HepG2 (cell line): Measurements from ENCODE around the gene NXN. TPM values are rescaled to one million over a fixed set of nuclear protein-coding genes. Genes with fewer than 3 reads are reported as not detected.

Experiments used
- ATAC-seq: fragments of 200-7000 bp; cut with Tn5 transposase; 3 replicates; pipeline ENCODE4 v1.9.1; 2020; ENCODE audit warnings: mild to moderate bottlenecking, moderate library complexity
- BruUV-seq: library from RNA; stranded (reverse); fragments of 400-500 nt; replicated peaks from 2 replicates; lab custom pipeline; 2021; lab: Mats Ljungman, UMichigan
- CTCF ChIA-PET: fragments of 300-600 bp; formaldehyde crosslinking; extraction: SDS; loops from one replicate; lab custom pipeline; 2021; ENCODE audit warnings: low total read pairs, inconsistent platforms, low intra/inter-chr PET ratio; lab: Yijun Ruan, JAX
- POLR2A ChIA-PET: fragments of 350-600 bp; sonication (Branson Sonifier 250); formaldehyde crosslinking; loops from one replicate; lab custom pipeline; 2020; ENCODE audit warnings: antibody characterized with exemption, inconsistent platforms; lab: Yijun Ruan, JAX
- DNase-seq: peaks from one replicate; pipeline ENCODE4 v3.0.0-alpha.2; 2015; ENCODE audit warnings: low spot score
- FAIRE-seq: peaks from 3 replicates; lab custom pipeline; 2011; peaks lifted over from hg19 to GRCh38; lab: Jason Lieb, UNC
- H2AFZ ChIP-seq: one replicate; pipeline ENCODE4 v1.6.1; 2011; ENCODE audit warnings: low read length, inconsistent platforms
- H3K27ac ChIP-seq: fragments of 300-600 bp; 3 replicates; pipeline ENCODE4 v1.8.0; 2011; ENCODE audit warnings: mixed run types, mild to moderate bottlenecking, mixed read lengths, low read length, inconsistent platforms; ENCODE audit not compliant: insufficient read depth; ENCODE audit errors: extremely low read length
- H3K27me3 ChIP-seq, 2 experiments: fragments of 200-600 bp in 1 of 2; 2 replicates in 1 of 2; 3 replicates in 1 of 2; pipeline versions ENCODE4 v1.6.0 to v1.8.0; 2011; ENCODE audit warnings: low read length in 2 of 2, mild to moderate bottlenecking in 2 of 2, moderate library complexity in 2 of 2, inconsistent platforms in 1 of 2; ENCODE audit not compliant: insufficient read depth in 2 of 2, control insufficient read depth in 1 of 2
- H3K36me3 ChIP-seq, 2 experiments: fragments of 200-600 bp in 1 of 2; replicated peaks in 1 of 2; 2 replicates in 1 of 2; 3 replicates in 1 of 2; pipeline versions ENCODE4 v1.5.1 to v1.8.0; 2011; ENCODE audit warnings: low read length in 2 of 2, inconsistent platforms in 1 of 2; ENCODE audit not compliant: insufficient read depth in 2 of 2, control insufficient read depth in 1 of 2
- H3K4me1 ChIP-seq: 2 replicates; pipeline ENCODE4 v1.5.1; 2012; ENCODE audit warnings: low read length, inconsistent platforms; ENCODE audit not compliant: insufficient read depth
- H3K4me2 ChIP-seq: 2 replicates; pipeline ENCODE4 v1.6.0; 2011; ENCODE audit warnings: low read depth, low read length, inconsistent platforms
- H3K4me3 ChIP-seq, 3 experiments: fragments of 200-600 bp in 1 of 3; sonication (generic), shearing (Covaris generic) in 1 of 3; replicated peaks in 1 of 3; 2 replicates each; pipeline ENCODE4 v1.5.1; 2011 to 2016; ENCODE audit warnings: low read length in 3 of 3, inconsistent platforms in 2 of 3, low read depth in 2 of 3, mild to moderate bottlenecking in 2 of 3, control low read depth in 1 of 3, mixed read lengths in 1 of 3; ENCODE audit not compliant: insufficient read depth in 1 of 3
- H3K79me2 ChIP-seq: one replicate; pipeline ENCODE4 v1.6.1; 2011; ENCODE audit warnings: low read length, inconsistent platforms; ENCODE audit not compliant: insufficient read depth
- H3K9ac ChIP-seq: 2 replicates; pipeline ENCODE4 v1.6.0; 2011; ENCODE audit warnings: mild to moderate bottlenecking, low read depth, low read length, inconsistent platforms; ENCODE audit not compliant: insufficient read depth
- H3K9me3 ChIP-seq: 2 replicates; pipeline ENCODE4 v1.5.1; 2012; ENCODE audit warnings: mild to moderate bottlenecking, low read length
- H4K20me1 ChIP-seq: 2 replicates; pipeline ENCODE4 v1.6.0; 2011; ENCODE audit warnings: inconsistent platforms, mild to moderate bottlenecking, low read length, moderate library complexity; ENCODE audit not compliant: insufficient read depth
- ATF7-NPFF ChIP-seq: sonication (generic); formaldehyde crosslinking; IDR thresholded peaks from 2 replicates; pipeline ENCODE4 v1.8.1; 2023; ENCODE audit warnings: mild to moderate bottlenecking, low read depth, missing genetic modification reagents, moderate library complexity
- GZF1 ChIP-seq: sonication (generic); formaldehyde crosslinking; IDR thresholded peaks from 2 replicates; pipeline ENCODE4 v1.5.1; 2020; ENCODE audit warnings: mild to moderate bottlenecking, missing genetic modification reagents
- JUN ChIP-seq: sonication (generic); formaldehyde crosslinking; IDR thresholded peaks from 2 replicates; pipeline ENCODE4 v1.4.0; 2020; ENCODE audit warnings: mild to moderate bottlenecking, missing genetic modification reagents
- KLF11 ChIP-seq: IDR thresholded peaks from 2 replicates; pipeline ENCODE4 v1.6.1; 2016; ENCODE audit warnings: missing compliant biosample characterization
- NFIC ChIP-seq: IDR thresholded peaks from 2 replicates; pipeline ENCODE4 v1.6.1; 2012; ENCODE audit warnings: mild to moderate bottlenecking, low read length, inconsistent platforms
- NPAS2 ChIP-seq: sonication (generic); formaldehyde crosslinking; IDR thresholded peaks from 2 replicates; pipeline ENCODE4 v1.8.0; 2022; ENCODE audit warnings: mild to moderate bottlenecking, missing genetic modification reagents, borderline replicate concordance
- NR2C2 ChIP-seq: sonication (generic); formaldehyde crosslinking; IDR thresholded peaks from 2 replicates; pipeline ENCODE4 v1.4.0; 2020; ENCODE audit warnings: missing genetic modification reagents, mild to moderate bottlenecking, moderate library complexity, borderline replicate concordance
- TAF1 ChIP-seq: sonication (generic); formaldehyde crosslinking; IDR thresholded peaks from 2 replicates; pipeline ENCODE4 v1.4.0; 2020; ENCODE audit warnings: missing genetic modification reagents
- ZNF383 ChIP-seq: sonication (generic); formaldehyde crosslinking; IDR thresholded peaks from 2 replicates; pipeline ENCODE4 v1.4.0; 2020; ENCODE audit warnings: missing genetic modification reagents, mild to moderate bottlenecking, borderline replicate concordance
- ZNF569 ChIP-seq: sonication (generic); formaldehyde crosslinking; IDR thresholded peaks from 2 replicates; pipeline ENCODE4 v1.5.0; 2020; ENCODE audit warnings: mild to moderate bottlenecking, missing genetic modification reagents, moderate library complexity, borderline replicate concordance
- ZNF737 ChIP-seq: sonication (generic); formaldehyde crosslinking; IDR thresholded peaks from 2 replicates; pipeline ENCODE4 v1.5.0; 2020; ENCODE audit warnings: missing genetic modification reagents, mild to moderate bottlenecking, borderline replicate concordance
- WGBS: methylation state at CpG from one replicate; pipeline ENCODE4 v1.1.6; 2017; ENCODE audit warnings: low lambda C conversion rate; 5-methylcytosine and 5-hydroxymethylcytosine counted together
- in situ Hi-C: cut with HindIII; loops from 2 replicates; pipeline ENCODE4 v1.10.0; 2017; ENCODE audit warnings: low pct_unique_long_range_greater_than_20kb; ENCODE audit not compliant: extremely low pct_ligation_motif_present
- intact Hi-C: fragments of 100-400 bp; cut with micrococcal nuclease; formaldehyde crosslinking; loops from one replicate; pipeline ENCODE4 v1.10.0; 2022; ENCODE audit not compliant: unreplicated experiment
- polyA plus RNA-seq, 8 experiments: library from polyadenylated mRNA; depleted of rRNA in 3 of 8; stranded (reverse) in 7 of 8; unstranded in 1 of 8; fragments of >200 nt; fragmentation: Illumina TruSeq in 4 of 8; extraction: Trizol in 4 of 8; gene quantifications; 2 replicates each; pipeline versions ENCODE4 v1.2.1 to v1.2.3, GENCODE V29; 2011 to 2016; ENCODE audit warnings: low read depth in 4 of 8, missing spikeins in 1 of 8, mixed read lengths in 1 of 8; ENCODE audit not compliant: insufficient read depth in 1 of 8
- total RNA-seq, 5 experiments: library from RNA; depleted of rRNA; stranded (reverse); fragments of >200 nt; fragmentation: Illumina TruSeq; extraction: Trizol; gene quantifications; 2 replicates each; pipeline ENCODE4 v1.2.3, GENCODE V29; 2016; ENCODE audit warnings: low read depth in 1 of 5
- TF ChIP-seq, protein P1 (sequence below): sonication (generic); formaldehyde crosslinking; IDR thresholded peaks from 2 replicates; pipeline ENCODE4 v1.8.0; 2022; ENCODE audit warnings: mild to moderate bottlenecking, missing genetic modification reagents, moderate library complexity
- TF ChIP-seq, protein P2 (sequence below): sonication (generic); formaldehyde crosslinking; IDR thresholded peaks from 2 replicates; pipeline ENCODE4 v1.8.1; 2023; ENCODE audit warnings: mild to moderate bottlenecking, inconsistent platforms, moderate library complexity, missing genetic modification reagents, borderline replicate concordance
- TF ChIP-seq, protein P3 (sequence below): sonication (generic); formaldehyde crosslinking; IDR thresholded peaks from 2 replicates; pipeline ENCODE4 v1.5.0; 2020; ENCODE audit warnings: mild to moderate bottlenecking, missing genetic modification reagents

Gene NXN
- total and polyA plus RNA-seq, 2 of the 13 experiments (the other 11 are each of a cell fraction or from before 2014, with no cell fraction given), result 22.2 to 24.3 TPM

DNA sequence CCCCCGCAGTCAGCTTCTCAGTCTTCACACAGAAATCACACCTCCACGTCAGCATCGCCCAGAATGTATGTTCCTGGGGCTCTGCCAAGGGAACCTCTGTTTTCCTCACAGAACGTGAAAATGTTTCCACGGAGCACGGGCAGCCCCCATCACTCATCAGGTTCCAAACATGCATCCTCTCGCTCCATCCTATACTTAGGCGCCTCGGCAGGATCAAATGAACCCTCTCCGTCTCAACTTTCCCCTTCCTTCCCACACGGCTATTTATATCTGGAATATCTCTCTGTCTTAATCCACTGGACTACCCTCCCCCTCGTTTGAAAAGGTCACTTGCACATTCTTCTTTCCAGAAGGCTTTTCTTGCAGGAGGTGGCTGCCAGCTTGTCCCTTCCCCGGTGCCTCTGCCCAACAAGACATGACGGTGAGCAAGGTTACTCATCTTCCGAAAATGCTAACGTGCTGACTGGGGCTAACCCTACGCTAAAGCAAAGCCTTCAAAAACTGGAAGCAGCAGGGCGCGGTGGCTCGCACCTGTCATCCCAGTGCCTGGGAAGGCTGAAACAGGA is 21.6 kb downstream of the NXN start:
- Histone ChIP-seq H3K9ac (no peak overlapping the region), H3K9me3 (no peaks in the 10 kb centered on the region), H3K4me2 (no peak overlapping the region), H3K36me3 (no peaks in the 10 kb centered on the region; a peak in 1 of 5 replicates), H3K4me3 (no peak overlapping the region), H4K20me1 (no peaks in the 10 kb centered on the region; the same call in 1 of the 2 replicates), H3K79me2 (peaks cover 14% of the 10 kb centered on the region), H3K27me3 (no peaks in the 10 kb centered on the region), H3K27ac (no peak overlapping the region), H3K4me1 (peaks cover 15% of the 10 kb centered on the region), H2AFZ (no peak overlapping the region)
- intact Hi-C loops, result no loop called here
- no TSS peak for BruUV-seq
- ChIA-PET POLR2A (no interaction called here), CTCF (no interaction called here)
- WGBS, result 89% methylated on average over 20 of the region's 20 CpGs
- in situ Hi-C loops, result no loop called here
- FAIRE-seq (no peak), DNase-seq (no peak), ATAC-seq (no peak)
- TF ChIP-seq, protein P1, sequence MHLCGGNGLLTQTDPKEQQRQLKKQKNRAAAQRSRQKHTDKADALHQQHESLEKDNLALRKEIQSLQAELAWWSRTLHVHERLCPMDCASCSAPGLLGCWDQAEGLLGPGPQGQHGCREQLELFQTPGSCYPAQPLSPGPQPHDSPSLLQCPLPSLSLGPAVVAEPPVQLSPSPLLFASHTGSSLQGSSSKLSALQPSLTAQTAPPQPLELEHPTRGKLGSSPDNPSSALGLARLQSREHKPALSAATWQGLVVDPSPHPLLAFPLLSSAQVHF (CRISPR knock-in tag), result no peak
- TF ChIP-seq KLF11 (no peak), ATF7-NPFF (CRISPR knock-in tag) (no peak), NPAS2 (no peak), TAF1 (CRISPR knock-in tag) (no peak), ZNF737 (CRISPR knock-in tag) (no peak), GZF1 (CRISPR knock-in tag) (no peak), ZNF569 (CRISPR knock-in tag) (no peak), JUN (no peak), NFIC (no peak), NR2C2 (CRISPR knock-in tag) (no peak), ZNF383 (CRISPR knock-in tag) (no peak)
- TF ChIP-seq, protein P2, sequence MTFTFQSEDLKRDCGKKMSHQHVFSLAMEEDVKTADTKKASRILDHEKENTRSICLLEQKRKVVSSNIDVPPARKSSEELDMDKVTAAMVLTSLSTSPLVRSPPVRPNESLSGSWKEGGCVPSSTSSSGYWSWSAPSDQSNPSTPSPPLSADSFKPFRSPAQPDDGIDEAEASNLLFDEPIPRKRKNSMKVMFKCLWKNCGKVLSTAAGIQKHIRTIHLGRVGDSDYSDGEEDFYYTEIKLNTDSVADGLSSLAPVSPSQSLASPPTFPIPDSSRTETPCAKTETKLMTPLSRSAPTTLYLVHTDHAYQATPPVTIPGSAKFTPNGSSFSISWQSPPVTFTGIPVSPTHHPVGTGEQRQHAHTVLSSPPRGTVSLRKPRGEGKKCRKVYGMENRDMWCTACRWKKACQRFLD (CRISPR knock-in tag), result no peak
- TF ChIP-seq, protein P3, sequence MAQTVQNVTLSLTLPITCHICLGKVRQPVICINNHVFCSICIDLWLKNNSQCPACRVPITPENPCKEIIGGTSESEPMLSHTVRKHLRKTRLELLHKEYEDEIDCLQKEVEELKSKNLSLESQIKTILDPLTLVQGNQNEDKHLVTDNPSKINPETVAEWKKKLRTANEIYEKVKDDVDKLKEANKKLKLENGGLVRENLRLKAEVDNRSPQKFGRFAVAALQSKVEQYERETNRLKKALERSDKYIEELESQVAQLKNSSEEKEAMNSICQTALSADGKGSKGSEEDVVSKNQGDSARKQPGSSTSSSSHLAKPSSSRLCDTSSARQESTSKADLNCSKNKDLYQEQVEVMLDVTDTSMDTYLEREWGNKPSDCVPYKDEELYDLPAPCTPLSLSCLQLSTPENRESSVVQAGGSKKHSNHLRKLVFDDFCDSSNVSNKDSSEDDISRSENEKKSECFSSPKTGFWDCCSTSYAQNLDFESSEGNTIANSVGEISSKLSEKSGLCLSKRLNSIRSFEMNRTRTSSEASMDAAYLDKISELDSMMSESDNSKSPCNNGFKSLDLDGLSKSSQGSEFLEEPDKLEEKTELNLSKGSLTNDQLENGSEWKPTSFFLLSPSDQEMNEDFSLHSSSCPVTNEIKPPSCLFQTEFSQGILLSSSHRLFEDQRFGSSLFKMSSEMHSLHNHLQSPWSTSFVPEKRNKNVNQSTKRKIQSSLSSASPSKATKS (CRISPR knock-in tag), result no peak
